ENCODE data around the gene ADAM11.
"Not testable (repeated sequence)": the region's sequence is repeated elsewhere in the genome, so short reads cannot be mapped to it uniquely, and the experiment has no call there.

The ADAM11 gene, protein sequence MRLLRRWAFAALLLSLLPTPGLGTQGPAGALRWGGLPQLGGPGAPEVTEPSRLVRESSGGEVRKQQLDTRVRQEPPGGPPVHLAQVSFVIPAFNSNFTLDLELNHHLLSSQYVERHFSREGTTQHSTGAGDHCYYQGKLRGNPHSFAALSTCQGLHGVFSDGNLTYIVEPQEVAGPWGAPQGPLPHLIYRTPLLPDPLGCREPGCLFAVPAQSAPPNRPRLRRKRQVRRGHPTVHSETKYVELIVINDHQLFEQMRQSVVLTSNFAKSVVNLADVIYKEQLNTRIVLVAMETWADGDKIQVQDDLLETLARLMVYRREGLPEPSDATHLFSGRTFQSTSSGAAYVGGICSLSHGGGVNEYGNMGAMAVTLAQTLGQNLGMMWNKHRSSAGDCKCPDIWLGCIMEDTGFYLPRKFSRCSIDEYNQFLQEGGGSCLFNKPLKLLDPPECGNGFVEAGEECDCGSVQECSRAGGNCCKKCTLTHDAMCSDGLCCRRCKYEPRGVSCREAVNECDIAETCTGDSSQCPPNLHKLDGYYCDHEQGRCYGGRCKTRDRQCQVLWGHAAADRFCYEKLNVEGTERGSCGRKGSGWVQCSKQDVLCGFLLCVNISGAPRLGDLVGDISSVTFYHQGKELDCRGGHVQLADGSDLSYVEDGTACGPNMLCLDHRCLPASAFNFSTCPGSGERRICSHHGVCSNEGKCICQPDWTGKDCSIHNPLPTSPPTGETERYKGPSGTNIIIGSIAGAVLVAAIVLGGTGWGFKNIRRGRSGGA

DNA sequence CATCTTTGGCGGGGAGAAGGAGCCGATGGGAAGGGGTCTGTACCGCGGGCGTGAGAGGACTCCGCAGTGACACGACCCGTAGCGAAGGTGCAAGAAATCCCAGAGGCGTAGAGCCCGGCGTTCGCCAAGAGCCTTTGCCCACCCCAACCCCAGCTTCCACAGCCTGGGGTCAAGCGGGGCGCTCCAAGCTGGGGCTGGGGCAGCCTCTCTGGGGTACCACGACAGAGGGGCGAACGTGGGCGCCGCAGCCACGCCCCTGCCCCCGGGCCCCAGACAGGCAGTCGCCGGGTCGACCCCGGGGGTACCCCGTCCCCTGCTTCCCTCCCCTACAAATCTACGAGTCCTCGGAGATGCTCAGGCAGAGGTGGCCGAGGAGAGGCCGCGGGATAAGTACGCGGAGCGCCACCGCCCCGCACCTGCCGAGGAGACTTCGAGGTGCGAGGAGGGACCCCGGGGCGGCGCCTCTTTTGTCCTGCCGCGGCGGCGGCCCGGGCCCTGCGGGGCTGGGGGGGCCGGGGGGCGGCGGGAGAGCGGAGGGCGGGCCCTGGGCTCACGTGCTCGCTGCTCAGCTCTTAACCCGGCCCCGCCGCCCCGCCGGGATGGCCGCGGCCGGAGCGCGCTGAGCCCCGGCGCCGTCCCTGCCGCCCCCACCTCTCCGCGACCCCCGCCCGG lies at the start of gene ADAM11:
Gene ADAM11 (plus strand): TSS at position 575 of the 672 bp plus-strand sequence. CDS start 212 bp downstream, outside the sequence.
- DNase-seq (ENCODE audit: low read depth in 4 of 4, low spot score in 1 of 4), result no peak

DNA sequence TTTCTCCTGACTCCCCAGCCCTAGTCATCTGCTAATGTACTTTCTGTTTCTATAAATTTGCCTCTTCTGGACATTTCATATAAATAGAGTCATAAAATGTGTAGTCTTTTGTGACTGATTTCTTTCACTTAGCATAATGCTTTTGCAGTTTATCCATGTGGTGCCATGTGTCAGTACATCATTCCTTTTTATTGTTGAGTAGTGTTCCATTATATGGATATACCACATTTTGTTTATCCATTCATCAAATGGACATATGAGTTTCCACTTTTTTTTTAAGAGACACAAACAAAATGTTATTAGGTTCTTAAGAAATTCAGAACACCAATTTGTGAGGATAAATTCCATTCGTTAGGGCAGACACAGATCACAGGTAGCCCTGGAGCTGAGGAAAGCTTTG lies 39.3 kb upstream of the ADAM11 start:
- DNase-seq (ENCODE audit: low read depth in 4 of 4, low spot score in 1 of 4), result no peak

DNA sequence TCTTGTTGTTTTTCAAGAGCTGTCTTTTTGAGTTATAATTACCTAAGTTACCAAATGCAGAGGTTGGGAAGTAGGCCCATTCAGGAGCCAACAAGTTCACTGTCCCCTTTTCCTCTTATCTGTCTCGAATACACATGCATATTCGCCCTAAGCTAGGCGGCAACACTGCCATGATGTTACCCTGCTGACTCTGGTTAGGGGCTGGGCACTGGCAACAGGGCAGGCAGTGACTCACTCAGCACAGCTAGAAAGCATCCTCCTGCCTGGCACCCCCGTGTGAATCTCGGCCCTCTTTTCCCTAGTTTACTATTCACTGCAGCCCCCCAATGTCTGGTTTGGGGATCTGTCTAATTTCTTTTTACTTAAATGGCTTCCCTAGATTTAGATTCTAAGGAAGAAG lies 36.5 kb upstream of the ADAM11 start:
- DNase-seq (ENCODE audit: low read depth in 4 of 4, low spot score in 1 of 4), result no peak

DNA sequence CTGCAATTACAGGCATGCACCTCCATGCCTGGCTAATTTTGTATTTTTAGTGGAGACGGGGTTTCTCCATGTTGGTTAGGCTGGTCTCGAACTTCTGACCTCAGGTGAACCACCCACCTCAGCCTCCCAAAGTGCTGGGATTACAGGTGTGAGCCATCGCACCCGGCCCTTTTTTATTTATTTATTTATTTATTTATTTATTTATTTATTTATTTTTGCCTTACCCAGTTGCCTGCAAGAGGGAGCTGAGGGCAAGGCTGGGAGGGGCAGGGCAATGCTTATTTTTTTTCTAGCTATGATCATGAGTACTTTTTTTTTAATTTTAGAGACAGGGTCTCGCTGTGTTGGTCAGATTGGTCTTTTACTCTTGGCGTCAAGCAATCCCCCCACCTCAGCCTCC lies 32.7 kb upstream of the ADAM11 start:
- DNase-seq (ENCODE audit: low read depth in 4 of 4, low spot score in 1 of 4), result not testable (repeated sequence)

DNA sequence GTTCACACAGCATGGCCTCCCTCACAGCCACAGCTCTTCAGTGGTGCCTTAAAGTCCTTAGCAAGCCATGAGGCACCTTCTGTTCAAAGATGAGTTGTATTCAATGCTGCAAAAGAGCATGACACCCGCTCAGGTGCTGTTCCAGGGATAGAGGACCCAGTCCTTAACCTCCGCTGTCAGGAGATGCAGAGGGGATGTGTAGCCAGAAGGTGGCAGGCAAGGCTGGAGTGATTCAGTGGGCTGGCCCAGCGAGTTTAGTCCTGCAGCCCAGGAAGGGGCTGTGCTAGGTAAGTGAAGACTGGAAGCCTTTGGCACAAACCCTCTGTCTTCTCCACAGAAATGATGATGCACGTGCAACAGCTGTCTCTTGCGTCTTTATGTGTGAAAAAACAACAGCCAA lies 25.0 kb upstream of the ADAM11 start:
- DNase-seq (ENCODE audit: low read depth in 4 of 4, low spot score in 1 of 4), result no peak

DNA sequence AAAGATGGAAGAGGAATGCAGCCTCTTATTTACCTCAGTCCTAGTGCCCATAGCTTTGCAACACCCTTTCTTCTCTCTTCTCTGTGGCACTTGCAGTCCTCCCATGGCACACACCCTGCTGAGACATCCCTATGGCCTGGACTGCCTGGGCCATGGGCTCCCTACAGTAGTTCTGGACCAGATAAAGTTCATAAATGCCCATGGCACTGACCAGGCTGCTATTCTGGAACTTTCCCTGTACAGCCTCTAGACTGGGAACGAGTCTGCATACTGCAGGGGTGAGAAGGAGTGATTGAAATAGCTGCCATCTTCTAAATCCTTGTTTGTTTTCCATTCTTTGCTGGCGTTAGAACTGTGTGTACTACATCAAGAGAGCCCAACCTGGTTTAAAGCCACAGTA lies 24.5 kb upstream of the ADAM11 start:
- DNase-seq (ENCODE audit: low read depth in 4 of 4, low spot score in 1 of 4), result no peak

DNA sequence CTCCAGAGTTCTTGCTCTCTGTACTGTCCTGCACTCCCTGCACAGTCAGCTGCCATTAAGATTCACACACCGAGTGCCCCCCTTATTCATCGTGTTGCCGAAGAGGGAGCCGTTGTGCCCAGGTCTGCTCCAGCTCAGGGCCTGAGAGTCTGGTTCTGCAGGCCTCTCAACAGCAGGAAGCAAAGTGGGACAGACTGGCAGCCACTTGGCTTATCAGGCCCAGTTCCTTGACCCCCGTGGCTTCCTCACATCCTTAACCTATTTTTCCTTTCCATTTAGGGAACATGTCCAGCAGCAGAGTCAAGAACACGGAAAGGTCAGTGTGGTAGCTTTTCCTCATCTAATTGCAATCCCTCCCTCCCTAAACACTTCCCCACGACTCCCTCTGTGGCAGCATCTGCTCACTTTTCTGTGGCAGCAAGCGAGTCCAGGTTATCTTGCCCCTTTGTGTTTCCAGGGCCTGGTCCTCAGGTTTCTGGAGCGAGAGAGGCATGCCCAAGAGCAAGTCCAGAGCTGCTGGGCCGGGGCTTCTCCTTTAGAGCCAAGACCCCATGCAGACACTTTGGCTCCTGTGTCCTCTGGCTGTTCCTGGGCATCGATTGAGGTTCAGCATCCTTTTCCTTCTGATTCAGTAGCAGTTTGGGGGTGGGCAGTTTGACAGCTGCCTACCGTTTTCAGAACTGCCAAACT lies 22.1 kb upstream of the ADAM11 start:
- no peak for DNase-seq (ENCODE audit: low read depth in 4 of 4, low spot score in 1 of 4)

DNA sequence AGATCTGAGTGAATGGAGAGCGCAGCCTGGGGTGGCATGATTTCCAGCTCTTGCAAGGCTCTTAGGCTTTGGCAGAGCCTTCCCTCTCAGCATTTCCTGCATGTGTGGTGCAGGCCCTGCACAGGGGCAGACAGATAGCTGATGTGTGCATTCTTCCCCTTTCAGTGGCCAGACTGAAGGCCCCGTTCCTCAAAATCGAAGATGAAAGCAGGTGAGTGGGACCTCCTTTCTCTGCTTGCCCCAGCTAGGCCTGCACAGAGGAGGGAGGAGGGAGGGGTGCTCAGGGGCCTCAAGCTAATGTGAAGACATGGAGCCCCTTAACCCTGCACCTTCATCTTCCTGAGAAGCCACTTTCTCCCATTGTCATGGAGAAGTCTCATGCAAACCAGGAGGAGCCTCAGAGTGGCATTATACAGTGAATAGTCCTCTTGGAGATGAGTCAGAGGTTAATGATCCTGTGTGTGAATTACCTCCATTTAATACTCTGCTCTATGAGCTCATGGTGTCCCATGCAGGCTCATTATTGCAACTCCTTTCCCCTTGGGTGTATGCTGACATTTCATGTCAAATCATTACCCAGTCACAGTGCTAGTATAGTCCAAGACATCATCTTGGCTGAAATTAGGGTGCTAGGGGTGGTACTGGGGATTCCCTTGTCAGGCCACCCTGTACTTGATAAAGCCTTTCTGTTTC lies 20.4 kb upstream of the ADAM11 start:
- DNase-seq (ENCODE audit: low read depth in 4 of 4, low spot score in 1 of 4), result no peak

DNA sequence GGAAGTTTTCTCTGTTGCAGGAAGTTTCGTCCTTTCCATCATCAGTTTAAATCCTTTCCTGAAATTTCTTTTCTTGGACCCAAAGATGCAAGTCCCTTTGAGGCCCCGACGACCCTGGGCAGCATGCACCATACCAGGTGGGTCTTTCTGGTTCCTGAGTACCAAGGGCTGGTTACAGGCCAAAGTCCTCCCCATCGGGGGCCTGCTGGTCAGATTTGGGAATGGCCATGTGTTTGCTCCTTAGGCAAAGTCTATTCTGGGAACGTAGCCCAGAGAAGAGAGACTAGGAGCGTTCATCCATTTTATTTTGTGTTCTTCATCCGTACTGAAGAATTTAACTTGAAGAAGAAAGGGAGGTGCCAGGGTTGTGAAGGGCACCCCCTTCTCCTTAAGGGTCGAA lies 17.5 kb upstream of the ADAM11 start:
- no peak for DNase-seq (ENCODE audit: low read depth in 4 of 4, low spot score in 1 of 4)

DNA sequence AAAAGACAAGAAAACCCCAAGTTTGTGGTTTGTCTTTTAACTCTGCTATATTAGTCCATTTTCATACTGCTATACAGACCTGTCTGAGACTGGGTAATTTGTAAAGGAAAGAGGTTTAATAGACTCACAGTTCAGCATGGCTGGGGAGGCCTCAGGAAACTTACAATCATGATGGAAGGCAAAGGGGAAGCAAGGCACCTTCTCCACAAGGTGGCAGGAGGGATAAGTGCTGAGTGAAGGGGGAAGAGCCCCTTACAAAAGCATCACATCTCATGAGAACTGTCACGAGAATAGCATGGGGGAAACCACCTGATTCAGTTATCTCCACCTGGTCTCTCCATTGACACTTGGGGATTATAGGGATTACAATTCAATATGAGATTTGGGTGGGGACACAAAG lies 13.5 kb upstream of the ADAM11 start:
- no peak for DNase-seq (ENCODE audit: low read depth in 4 of 4, low spot score in 1 of 4)

DNA sequence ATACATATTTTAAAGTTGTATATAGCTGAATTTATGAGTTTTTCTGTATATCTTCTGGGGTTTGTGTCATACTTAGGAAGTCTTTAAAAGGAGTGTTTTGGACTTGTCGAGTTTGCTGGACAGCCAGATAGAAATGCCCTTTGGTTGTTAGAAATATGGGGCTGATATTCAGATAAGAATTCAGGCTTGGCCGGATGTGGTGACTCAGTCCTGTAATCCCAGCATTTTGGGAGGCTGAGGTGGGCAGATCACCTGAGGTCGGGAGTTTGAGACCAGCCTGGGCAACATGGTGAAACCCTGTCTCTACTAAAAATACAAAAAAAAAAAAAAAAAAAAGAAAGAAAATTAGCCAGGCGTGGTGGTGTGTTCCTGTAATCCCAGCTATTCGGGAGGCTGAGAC lies 13.1 kb upstream of the ADAM11 start:
- DNase-seq (ENCODE audit: low read depth in 4 of 4, low spot score in 1 of 4), result not testable (repeated sequence)

DNA sequence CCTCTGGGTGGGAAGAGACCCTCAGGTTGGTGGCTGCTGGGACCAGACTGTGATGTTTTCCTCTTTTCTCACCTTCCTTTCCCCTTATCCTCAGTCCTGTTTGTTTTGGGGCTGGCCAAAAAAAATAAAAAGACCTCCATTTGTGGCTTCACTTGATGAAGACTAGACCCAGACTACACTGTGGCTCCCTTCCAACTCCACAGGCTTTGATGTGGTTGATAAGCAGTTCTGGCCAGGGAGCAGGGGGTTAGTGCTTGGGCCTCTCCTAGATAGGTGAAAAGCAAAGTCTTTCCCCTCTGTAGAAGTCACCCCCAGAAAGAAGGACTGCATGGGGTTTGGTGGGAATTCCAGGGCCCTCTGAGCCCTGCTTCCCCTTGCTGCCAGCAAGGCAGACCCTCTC lies 11.2 kb upstream of the ADAM11 start:
- DNase-seq (ENCODE audit: low read depth in 4 of 4, low spot score in 1 of 4), result no peak

DNA sequence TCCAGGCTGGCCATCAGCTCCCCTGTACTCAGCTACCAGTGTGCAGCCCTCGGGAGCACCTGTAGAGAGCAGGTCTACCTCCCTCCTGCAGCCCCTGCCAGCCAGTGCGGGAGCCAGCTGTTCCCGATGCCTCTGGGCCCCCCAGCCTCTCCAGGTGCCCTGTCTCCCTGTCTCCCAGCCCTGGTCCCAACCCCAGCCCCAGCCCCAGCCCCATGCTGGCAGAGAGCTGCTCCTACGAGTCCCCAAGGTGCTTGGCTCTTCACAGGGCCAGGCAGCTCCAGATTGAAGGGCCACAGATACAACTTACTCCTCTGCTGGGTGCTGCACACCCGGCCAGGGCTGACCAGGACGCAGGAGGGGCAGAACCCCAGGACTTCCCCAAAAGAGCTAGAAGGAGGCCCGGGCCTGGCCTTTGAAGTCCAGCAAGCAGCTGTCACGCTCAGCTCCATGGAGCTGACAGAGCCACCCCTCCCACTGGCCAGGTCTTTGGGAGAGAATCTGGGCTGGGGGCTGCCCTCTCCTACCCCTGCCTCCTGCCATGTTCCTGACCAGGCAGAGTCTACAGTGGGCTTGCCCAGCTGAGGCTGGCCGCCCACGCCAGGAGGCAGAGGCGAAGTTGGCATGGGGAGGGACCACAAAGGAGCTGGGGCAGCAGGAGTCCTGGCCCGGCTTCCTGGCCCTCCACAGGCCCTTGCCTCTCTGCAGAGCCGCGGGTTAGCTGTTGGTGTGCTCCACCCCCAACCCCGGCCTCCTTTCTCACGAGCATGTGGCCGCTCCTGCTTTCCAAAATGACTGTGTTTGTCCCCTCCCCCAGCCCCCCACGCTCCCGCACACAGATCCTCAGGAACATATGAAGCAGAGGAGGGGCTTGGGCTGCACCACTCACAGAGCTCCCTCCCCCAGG lies 9.5 kb upstream of the ADAM11 start:
- DNase-seq (ENCODE audit: low read depth in 4 of 4, low spot score in 1 of 4), result no peak

DNA sequence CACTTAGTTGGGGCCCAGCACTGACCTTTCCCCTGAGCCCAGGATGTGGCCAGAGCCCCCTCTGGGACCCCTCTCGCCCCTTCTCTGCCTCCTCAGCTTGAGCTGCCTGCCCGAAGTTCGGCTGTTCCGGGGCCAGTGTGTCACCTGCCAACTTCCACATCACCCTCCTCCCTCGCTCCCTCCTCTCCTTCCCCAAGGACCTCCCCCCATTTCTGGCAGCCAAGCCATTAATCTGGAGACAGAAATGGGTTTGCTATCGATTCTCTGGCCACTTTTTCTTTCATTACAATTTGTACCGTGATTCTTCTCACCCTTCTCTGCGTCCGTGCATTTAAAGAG lies 8.8 kb upstream of the ADAM11 start:
- no peak for DNase-seq (ENCODE audit: low read depth in 4 of 4, low spot score in 1 of 4)

DNA sequence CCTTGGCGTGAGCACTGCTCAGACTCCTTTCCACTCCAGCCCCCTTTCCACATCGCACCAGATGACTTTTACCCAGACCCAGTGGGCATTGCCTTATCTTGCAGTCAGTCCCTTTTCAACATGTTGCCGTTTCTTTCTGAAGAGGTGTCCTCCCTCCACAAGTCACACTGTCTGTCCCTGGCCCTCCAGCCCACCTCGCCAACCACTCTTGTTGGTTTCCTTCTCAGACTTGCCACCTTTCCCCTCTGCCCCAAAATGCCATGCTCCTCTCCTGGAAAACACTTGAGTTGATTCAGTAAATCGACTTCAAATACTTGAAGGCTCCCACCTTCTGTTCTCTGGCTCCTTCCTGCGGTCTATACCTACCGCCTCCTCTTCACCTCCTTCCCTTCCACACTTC lies 7.5 kb upstream of the ADAM11 start:
- no peak for DNase-seq (ENCODE audit: low read depth in 4 of 4, low spot score in 1 of 4)

DNA sequence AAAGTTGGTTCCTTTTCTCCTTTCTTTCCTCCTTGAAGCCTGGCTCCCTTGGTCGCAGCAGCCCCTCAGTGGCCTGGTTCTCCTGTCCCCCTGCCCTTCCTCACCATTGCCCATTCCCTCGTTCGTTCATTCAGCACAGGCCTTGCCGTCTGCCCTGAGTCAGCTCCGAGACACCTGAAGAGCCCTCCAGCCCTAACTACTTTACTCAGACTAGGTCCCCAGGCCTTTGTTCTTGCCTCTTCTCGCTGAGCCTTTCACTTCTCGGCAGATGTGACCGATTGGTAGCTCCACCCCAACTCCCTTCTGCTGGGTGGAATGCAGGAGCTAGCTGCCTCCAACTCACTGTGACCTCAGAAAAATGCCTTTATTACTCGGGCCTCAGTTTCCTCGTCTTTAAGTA lies 7.0 kb upstream of the ADAM11 start:
- DNase-seq (ENCODE audit: low read depth in 4 of 4, low spot score in 1 of 4), result no peak

DNA sequence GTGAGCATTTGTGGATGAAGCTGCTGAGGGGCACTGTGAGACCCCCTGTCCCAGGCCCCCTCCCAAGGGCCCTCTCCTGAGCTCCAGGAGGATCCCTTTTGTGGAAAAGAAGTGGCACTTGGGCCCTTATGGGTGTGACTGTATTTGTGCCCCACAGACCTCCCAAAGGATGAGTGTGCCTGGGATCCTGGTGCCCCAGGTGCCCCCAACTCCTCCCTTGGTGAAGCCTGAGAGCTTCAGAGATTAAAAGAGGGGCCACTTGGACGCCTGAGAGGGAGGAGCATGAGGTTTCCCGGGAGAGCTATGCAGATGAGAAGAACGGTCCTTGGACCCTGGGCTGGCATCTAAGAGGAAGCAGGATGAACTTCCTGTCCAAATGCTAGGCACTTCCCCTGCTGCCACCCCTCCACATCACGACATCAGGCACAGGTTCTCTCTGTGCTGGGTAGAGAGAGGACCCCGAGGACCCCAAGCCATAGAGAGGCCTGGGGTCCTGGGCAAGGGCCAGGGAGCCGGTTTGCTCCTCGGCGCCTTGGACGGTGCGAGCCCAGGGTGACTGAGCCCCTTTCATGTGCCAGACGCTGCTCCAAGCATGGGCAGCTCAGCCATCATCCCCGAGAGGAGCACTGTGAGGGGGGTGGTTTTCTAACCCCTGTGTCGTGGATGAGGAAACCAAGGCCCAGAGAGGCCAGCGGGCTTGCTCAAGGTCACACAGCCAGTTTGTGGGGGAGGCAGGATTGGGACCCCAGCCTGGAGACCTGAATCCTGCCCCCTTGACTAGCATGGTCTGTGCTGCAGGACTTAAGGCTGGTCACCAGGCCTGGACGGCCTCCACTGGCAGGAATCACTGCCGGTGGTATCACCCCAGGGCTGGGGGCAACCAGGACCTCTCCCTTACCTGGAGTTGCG lies 5.6 kb upstream of the ADAM11 start:
- DNase-seq (ENCODE audit: low read depth in 4 of 4, low spot score in 1 of 4), result no peak

DNA sequence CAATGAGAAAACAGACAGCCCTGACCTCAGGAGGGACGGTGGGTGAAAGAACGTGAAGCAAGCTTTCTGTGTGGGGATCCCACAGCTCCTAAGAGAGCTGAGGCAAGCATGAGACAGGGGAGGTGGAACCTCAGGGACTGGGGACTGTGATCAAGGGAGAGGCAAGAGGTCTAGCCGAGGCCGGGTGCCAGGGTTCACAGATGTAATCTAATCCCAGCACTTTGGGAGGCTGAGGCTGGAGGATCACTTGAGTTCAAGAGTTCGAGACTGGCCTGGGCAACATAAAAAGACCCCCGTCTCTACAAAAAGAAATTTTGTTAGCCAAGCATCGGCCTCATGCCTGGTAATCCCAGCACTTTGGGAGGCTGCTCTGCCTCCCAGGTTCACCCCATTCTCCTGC lies 4.5 kb upstream of the ADAM11 start:
- DNase-seq (ENCODE audit: low read depth in 4 of 4, low spot score in 1 of 4), result no peak

DNA sequence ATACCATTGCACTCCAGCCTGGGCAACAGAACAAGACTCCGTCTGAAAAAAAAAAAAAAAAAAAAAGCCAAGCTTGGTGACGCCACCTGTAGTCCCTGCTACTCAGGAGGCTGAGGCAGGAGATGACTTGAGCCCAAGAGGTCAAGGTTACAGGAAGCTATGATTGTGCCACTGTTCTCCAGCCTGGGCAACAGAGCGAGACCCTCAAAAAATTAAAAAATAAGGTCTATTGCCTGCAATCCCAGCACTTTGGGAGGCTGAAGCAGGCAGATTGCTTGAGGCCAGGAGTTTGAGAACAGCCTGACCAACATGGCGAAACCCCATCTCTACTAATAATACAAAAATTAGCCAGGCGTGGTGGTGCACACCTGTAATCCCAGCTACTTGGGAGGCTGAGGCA lies 3.6 kb upstream of the ADAM11 start:
- not testable (repeated sequence) for DNase-seq (ENCODE audit: low read depth in 4 of 4, low spot score in 1 of 4)
